ENCODE measurements around the gene SHROOM3. TPM values are rescaled to one million over a fixed set of nuclear protein-coding genes. Genes with fewer than 3 reads are reported as not detected.

Gene SHROOM3
- total and polyA plus RNA-seq, 4 donors, result 14.4 to 75.1 (median 47.3) TPM

DNA sequence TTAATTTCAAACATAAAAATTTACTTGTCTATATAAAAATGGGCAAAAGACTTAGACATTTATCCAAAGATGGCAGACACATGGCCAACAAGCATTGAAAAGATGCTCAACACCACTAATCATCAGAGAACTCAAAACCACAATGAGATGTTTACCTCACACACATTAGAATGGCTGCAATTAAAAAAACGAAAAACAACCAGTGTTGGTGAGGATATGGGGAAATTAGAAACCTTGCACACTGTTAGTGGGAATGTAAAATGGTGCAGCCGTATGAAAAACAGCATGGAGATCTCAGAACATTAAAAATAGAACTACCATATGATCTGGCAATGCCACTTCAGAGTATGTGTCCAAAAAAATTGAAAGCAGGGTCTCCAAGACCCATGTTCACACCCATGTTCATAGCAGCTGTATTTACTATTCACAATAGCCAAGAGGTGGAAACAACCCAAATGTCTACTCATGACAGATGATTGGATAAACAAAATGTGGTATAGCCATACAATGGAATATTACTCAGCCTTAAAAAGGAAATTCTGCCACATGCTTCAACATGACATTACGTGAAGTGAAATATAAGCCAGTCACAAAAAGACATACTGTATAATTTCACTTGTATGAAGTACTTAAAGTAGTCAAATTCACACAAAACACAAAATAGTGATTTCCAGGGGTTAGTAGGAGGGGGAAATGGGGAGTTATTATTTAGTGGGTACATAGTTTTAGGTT is 316.7 kb downstream of the SHROOM3 start:
- no peak for DNase-seq
- Histone ChIP-seq H3K9me3 (ENCODE audit: control insufficient read depth in 4 of 4, insufficient read depth in 3 of 4, low read length in 3 of 4) (peaks cover 0 to 4% (median 0%) of the 10 kb centered on the region in 4 donors), H3K27me3 (ENCODE audit: control insufficient read depth in 3 of 3, insufficient read depth in 3 of 3, low read length in 2 of 3) (no peaks in the 10 kb centered on the region), H3K4me3 (no peak overlapping the region), H3K36me3 (ENCODE audit: control insufficient read depth in 4 of 4, insufficient read depth in 4 of 4, low read length in 4 of 4) (no peaks in the 10 kb centered on the region), H3K9ac (ENCODE audit: insufficient read depth in 1 of 2, low read length in 2 of 2) (no peak overlapping the region), H3K4me1 (ENCODE audit: control insufficient read depth in 5 of 5, insufficient read depth in 5 of 5, low read length in 5 of 5) (peaks cover 0 to 25% (median 10%) of the 10 kb centered on the region in 5 donors), H3K27ac (ENCODE audit: low read depth in 1 of 2, low read length in 1 of 2) (no peak overlapping the region)
- TF ChIP-seq, protein P1, sequence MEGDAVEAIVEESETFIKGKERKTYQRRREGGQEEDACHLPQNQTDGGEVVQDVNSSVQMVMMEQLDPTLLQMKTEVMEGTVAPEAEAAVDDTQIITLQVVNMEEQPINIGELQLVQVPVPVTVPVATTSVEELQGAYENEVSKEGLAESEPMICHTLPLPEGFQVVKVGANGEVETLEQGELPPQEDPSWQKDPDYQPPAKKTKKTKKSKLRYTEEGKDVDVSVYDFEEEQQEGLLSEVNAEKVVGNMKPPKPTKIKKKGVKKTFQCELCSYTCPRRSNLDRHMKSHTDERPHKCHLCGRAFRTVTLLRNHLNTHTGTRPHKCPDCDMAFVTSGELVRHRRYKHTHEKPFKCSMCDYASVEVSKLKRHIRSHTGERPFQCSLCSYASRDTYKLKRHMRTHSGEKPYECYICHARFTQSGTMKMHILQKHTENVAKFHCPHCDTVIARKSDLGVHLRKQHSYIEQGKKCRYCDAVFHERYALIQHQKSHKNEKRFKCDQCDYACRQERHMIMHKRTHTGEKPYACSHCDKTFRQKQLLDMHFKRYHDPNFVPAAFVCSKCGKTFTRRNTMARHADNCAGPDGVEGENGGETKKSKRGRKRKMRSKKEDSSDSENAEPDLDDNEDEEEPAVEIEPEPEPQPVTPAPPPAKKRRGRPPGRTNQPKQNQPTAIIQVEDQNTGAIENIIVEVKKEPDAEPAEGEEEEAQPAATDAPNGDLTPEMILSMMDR (IDR thresholded peaks at IDR 0.05; ENCODE audit: control extremely low read depth, extremely low read depth), result no peak
- 92 to 94% methylated on average over 3 of the region's 3 CpGs for WGBS, 2 donors
- ATAC-seq (ENCODE audit: insufficient read depth, low FRiP score), result no peak

DNA sequence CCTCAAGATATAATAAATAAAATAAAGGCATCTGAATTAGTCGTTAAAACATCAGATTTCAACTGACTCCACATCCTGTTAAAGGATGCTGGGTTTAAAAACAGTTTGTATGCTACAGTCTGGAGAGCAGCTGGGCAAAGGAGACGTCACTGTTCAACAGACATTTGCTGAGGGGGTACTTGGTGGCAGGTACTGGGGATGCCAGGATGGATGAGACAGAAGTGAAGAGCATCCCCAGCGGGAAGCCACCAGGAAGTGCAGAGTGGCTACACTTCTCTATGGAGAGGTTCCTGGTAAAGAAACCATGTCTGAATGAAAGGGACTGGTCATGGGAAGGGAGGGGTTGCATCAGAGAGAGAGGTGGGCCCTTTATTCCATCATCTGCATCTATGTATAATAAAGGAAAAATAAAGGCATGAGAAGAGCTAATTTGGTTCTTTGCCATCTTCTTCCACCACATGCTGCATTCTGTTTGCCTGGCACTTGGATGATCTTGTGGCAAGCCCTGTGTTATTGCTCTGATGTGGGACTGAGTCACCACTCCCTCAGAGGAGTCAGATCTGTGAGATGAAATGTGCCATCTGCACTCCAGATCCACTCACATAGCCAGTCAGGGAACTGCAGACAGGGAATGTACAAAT is 318.0 kb downstream of the SHROOM3 start:
- no peaks in the 10 kb centered on the region for H3K27me3 ChIP-seq (ENCODE audit: control insufficient read depth in 3 of 3, insufficient read depth in 3 of 3, low read length in 2 of 3)
- peaks cover 0 to 4% (median 0%) of the 10 kb centered on the region in 4 donors for H3K9me3 ChIP-seq (ENCODE audit: control insufficient read depth in 4 of 4, insufficient read depth in 3 of 4, low read length in 3 of 4)
- no peaks in the 10 kb centered on the region for H3K36me3 ChIP-seq (ENCODE audit: control insufficient read depth in 4 of 4, insufficient read depth in 4 of 4, low read length in 4 of 4)
- peaks cover 0 to 25% (median 10%) of the 10 kb centered on the region in 5 donors for H3K4me1 ChIP-seq (ENCODE audit: control insufficient read depth in 5 of 5, insufficient read depth in 5 of 5, low read length in 5 of 5)
- TF ChIP-seq, protein P1 (IDR thresholded peaks at IDR 0.05; ENCODE audit: control extremely low read depth, extremely low read depth), result no peak
- no peak overlapping the region for H3K9ac ChIP-seq (ENCODE audit: insufficient read depth in 1 of 2, low read length in 2 of 2)
- H3K27ac ChIP-seq (ENCODE audit: low read depth in 1 of 2, low read length in 1 of 2), result no peak overlapping the region
- no peak overlapping the region for H3K4me3 ChIP-seq
- WGBS, 2 donors, result 29 to 39% methylated on average over 3 of the region's 3 CpGs
- peak; percentile 85 to 96 (median 92) for DNase-seq
- ATAC-seq (ENCODE audit: insufficient read depth, low FRiP score), result peak; percentile 74

DNA sequence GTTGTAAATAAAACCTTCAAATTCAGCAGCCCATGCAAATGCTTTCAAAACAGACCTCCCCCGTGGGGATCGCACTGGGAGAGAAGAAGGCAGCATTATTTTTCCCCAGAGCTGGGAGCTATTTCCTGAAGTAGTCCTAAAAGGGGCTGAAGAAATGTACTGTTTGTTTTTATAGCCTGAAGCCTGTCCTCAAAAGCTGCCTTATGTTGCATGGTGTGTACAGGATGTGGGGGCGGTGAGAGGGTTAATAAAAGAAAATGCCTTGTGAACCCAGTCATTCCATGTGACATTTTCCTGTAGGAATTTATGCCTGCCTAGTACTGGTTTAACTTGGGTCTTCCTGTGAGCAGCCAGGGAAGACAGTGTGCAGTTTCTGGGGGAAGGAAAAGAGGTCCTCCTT is 318.8 kb downstream of the SHROOM3 start:
- ATAC-seq (ENCODE audit: insufficient read depth, low FRiP score), result peak; percentile 21
- peak; percentile 35 to 73 (median 73) for DNase-seq
- H3K4me3 ChIP-seq, result no peak overlapping the region

More for the DNA sequence above, 318.8 kb downstream of the SHROOM3 start:
- Histone ChIP-seq H3K4me1 (ENCODE audit: control insufficient read depth in 5 of 5, insufficient read depth in 5 of 5, low read length in 5 of 5) (peaks cover 0 to 29% (median 10%) of the 10 kb centered on the region in 5 donors), H3K27me3 (ENCODE audit: control insufficient read depth in 3 of 3, insufficient read depth in 3 of 3, low read length in 2 of 3) (no peaks in the 10 kb centered on the region), H3K9ac (ENCODE audit: insufficient read depth in 1 of 2, low read length in 2 of 2) (no peak overlapping the region), H3K27ac (ENCODE audit: low read depth in 1 of 2, low read length in 1 of 2) (no peak overlapping the region), H3K36me3 (ENCODE audit: control insufficient read depth in 4 of 4, insufficient read depth in 4 of 4, low read length in 4 of 4) (no peaks in the 10 kb centered on the region), H3K9me3 (ENCODE audit: control insufficient read depth in 4 of 4, insufficient read depth in 3 of 4, low read length in 3 of 4) (peaks cover 0 to 4% (median 0%) of the 10 kb centered on the region in 4 donors)
- TF ChIP-seq, protein P1 (IDR thresholded peaks at IDR 0.05; ENCODE audit: control extremely low read depth, extremely low read depth), result no peak
- WGBS, 2 donors, result 41% methylated on average over 3 of the region's 3 CpGs
